ENCODE data around the gene PEX1. TPM values are rescaled to one million over a fixed set of nuclear protein-coding genes. Genes with fewer than 3 reads are reported as not detected.

The PEX1 gene
- total RNA-seq, 2 donors from 2014 or later, result 11.3 to 15.4 TPM

DNA sequence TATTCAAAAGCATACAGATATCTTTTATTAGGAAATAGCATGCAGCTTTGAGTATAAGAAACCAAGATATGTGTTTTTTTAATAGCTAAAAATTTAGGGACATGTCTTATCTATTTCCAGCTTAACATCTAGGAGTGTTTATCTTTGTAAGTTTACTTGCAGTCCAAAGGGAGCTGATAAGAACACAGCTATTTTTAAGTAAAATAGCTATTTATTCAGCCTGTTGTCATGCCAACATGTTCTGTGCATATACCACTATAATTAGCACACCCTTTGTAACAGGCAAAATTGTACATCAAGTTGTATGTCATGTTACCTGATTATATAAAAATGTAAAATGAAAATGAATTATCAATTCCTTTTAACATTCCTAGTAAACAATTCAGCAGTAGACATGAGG lies 32.3 kb upstream of the PEX1 start:
- Histone ChIP-seq H3K27me3 (no peaks in the 10 kb centered on the region), H3K9me3 (no peaks in the 10 kb centered on the region), H3K4me3 (no peak overlapping the region), H3K36me3 (peaks cover 27% of the 10 kb centered on the region), H3K27ac (no peak overlapping the region), H3K4me1 (peaks cover 0 to 9% of the 10 kb centered on the region in 2 donors)
- TF ChIP-seq, protein P1, sequence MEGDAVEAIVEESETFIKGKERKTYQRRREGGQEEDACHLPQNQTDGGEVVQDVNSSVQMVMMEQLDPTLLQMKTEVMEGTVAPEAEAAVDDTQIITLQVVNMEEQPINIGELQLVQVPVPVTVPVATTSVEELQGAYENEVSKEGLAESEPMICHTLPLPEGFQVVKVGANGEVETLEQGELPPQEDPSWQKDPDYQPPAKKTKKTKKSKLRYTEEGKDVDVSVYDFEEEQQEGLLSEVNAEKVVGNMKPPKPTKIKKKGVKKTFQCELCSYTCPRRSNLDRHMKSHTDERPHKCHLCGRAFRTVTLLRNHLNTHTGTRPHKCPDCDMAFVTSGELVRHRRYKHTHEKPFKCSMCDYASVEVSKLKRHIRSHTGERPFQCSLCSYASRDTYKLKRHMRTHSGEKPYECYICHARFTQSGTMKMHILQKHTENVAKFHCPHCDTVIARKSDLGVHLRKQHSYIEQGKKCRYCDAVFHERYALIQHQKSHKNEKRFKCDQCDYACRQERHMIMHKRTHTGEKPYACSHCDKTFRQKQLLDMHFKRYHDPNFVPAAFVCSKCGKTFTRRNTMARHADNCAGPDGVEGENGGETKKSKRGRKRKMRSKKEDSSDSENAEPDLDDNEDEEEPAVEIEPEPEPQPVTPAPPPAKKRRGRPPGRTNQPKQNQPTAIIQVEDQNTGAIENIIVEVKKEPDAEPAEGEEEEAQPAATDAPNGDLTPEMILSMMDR (IDR thresholded peaks at IDR 0.05), result no peak
- DNase-seq (ENCODE audit: low spot score), result no peak

GRCh38 chr7:92557808-92558362 lies 29.6 kb upstream of the PEX1 start:
- H3K9me3 ChIP-seq, result no peaks in the 10 kb centered on the region
- TF ChIP-seq, protein P1 (IDR thresholded peaks at IDR 0.05), result no peak
- H3K27ac ChIP-seq, result no peak overlapping the region
- H3K27me3 ChIP-seq, result no peaks in the 10 kb centered on the region
- no peak for DNase-seq (ENCODE audit: low spot score)
- H3K4me3 ChIP-seq, result no peak overlapping the region
- H3K36me3 ChIP-seq, result peaks cover 10% of the 10 kb centered on the region
- peaks cover 0 to 9% of the 10 kb centered on the region in 2 donors for H3K4me1 ChIP-seq

DNA sequence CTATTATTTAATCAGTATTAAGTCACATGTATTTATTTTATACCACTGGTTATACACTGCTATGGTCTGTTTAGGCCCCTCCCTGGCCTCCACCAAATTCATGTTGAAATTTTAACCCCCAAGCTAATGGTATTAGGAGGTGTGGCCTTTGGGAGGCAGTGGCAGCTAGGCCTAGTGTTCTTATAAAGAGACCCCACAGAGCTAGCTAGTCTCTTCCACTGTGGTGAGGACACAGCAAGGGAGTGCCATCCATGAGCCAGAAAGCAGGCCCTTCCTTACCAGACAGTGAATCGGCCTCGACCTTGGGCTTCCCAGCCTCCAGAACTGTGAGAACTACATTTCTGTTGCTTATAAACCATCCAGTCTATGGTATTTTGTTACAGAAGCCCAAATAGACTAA lies 28.9 kb upstream of the PEX1 start:
- Histone ChIP-seq H3K4me3 (no peak overlapping the region), H3K4me1 (peaks cover 0 to 9% of the 10 kb centered on the region in 2 donors)
- DNase-seq (ENCODE audit: low spot score), result no peak

GRCh38 chr7:92550194-92550593 lies 21.9 kb upstream of the PEX1 start:
- H3K9me3 ChIP-seq, result no peaks in the 10 kb centered on the region
- no peak overlapping the region for H3K4me3 ChIP-seq
- no peaks in the 10 kb centered on the region for H3K27me3 ChIP-seq
- DNase-seq (ENCODE audit: low spot score), result no peak
- H3K36me3 ChIP-seq, result no peaks in the 10 kb centered on the region
- TF ChIP-seq, protein P1 (IDR thresholded peaks at IDR 0.05), result no peak
- no peak overlapping the region for H3K27ac ChIP-seq
- H3K4me1 ChIP-seq, result peaks cover 0 to 5% of the 10 kb centered on the region in 2 donors

More for the DNA sequence above, 28.9 kb upstream of the PEX1 start:
- no peaks in the 10 kb centered on the region for H3K27me3 ChIP-seq
- TF ChIP-seq, protein P1 (IDR thresholded peaks at IDR 0.05), result no peak
- H3K27ac ChIP-seq, result no peak overlapping the region
- no peaks in the 10 kb centered on the region for H3K9me3 ChIP-seq
- peaks cover 10% of the 10 kb centered on the region for H3K36me3 ChIP-seq

- H3K4me1 ChIP-seq, result peaks cover 0 to 5% of the 10 kb centered on the region in 2 donors
- no peaks in the 10 kb centered on the region for H3K27me3 ChIP-seq
- H3K4me3 ChIP-seq, result no peak overlapping the region
- H3K9me3 ChIP-seq, result no peaks in the 10 kb centered on the region
- no peak overlapping the region for H3K27ac ChIP-seq
- no peaks in the 10 kb centered on the region for H3K36me3 ChIP-seq
- TF ChIP-seq, protein P1 (IDR thresholded peaks at IDR 0.05), result no peak
- DNase-seq (ENCODE audit: low spot score), result no peak
These were observed 19.3 kb upstream of the PEX1 start for GRCh38 chr7:92547579-92547978.
